Stimulated activated memory B cell treated with anti-CD40 and anti-IgM and Interleukin-4, amounts not matched to agents 10 μg/mL and 1 μg/mL and 100 μg/mL, for 72 hours (primary cell): ENCODE results near the gene AFF3.

Source experiments
- ATAC-seq: fragments of 150-1000 bp; cut with Tn5 transposase; 2 replicates; pipeline ENCODE4 v1.10.0; 2021
- H3K27ac Mint-ChIP-seq: one replicate; pipeline ENCODE4 v1.8.0; 2022; ENCODE audit warnings: mild to moderate bottlenecking, mixed read lengths
- H3K27me3 Mint-ChIP-seq: one replicate; pipeline ENCODE4 v1.8.0; 2022; ENCODE audit warnings: mixed read lengths
- H3K36me3 Mint-ChIP-seq: one replicate; pipeline ENCODE4 v1.8.0; 2022; ENCODE audit warnings: mixed read lengths
- H3K4me1 Mint-ChIP-seq: one replicate; pipeline ENCODE4 v1.8.0; 2022; ENCODE audit warnings: mixed read lengths
- H3K4me3 Mint-ChIP-seq: one replicate; pipeline ENCODE4 v1.8.0; 2022; ENCODE audit warnings: mild to moderate bottlenecking, moderate library complexity, mixed read lengths
- H3K9me3 Mint-ChIP-seq: one replicate; pipeline ENCODE4 v1.8.0; 2022; ENCODE audit warnings: mixed read lengths

The AFF3 gene

DNA sequence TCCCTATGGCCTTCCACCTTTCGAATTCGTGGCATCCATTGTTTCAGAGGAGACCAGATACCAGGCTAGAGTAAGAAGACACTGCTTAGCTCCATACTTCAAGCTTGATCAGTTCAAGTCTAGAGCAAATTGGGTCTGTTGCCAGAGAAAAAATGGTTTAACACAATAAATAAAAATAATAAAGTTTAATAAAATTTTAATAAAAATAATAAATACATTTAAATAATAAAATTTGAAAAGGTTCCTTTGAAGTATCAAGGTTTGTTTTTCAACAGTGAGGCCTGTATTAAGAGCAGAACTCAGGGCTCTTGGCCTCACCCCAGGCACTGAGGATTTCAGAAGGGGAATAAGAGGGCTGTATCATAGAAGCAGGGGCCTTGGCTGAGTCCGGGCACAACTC, 547.0 kb downstream of the AFF3 start:
- H3K27ac Mint-ChIP-seq, result peak overlapping the region; percentile 35
- H3K27me3 Mint-ChIP-seq, result no peaks in the 10 kb centered on the region
- no peak overlapping the region for H3K4me3 Mint-ChIP-seq
- H3K36me3 Mint-ChIP-seq, result peaks cover 38% of the 10 kb centered on the region
- H3K9me3 Mint-ChIP-seq, result no peaks in the 10 kb centered on the region
- ATAC-seq, result no peak
- H3K4me1 Mint-ChIP-seq, result peaks cover 5% of the 10 kb centered on the region

DNA sequence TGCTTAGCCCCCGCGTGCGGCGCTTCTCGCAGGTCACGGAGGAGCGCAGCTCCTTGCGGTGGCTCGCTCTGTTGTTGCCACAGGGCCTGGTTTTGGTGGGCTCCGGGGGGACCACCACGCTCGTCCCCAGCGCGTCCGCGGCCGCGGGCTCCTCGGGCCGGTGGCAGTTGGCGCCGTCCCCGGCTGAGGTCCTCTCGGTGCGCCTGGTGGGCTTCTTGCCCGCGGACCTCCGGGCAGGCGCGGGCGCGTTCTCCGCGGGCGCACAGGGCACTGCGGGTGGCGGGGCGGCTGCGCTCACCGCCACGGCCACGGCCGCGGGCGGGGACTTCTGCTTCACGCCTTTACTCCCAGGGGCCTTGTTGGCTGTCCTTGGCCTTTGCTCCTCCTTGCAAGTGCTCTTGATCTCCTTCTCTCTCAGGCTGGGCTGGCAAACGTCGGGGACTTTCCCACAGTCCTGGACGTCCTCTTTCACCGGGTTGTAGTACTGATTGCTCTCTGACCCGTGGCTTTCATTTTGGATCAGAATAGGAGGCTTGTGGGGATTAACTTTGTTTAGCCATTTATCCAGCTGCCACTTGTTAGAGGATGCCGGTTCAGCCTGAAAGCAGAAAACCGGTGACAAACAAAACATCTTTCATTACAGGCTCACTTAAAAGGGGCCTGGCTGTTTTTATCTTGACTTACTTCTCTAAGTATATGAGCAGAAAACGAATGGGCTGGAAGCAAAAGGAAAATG, 548.5 kb downstream of the AFF3 start:
- ATAC-seq, result peak; percentile 45
- Mint-ChIP-seq H3K4me1 (peaks cover 5% of the 10 kb centered on the region), H3K4me3 (no peak overlapping the region), H3K36me3 (peaks cover 41% of the 10 kb centered on the region), H3K27me3 (no peaks in the 10 kb centered on the region), H3K27ac (peak overlapping the region; percentile 38), H3K9me3 (no peaks in the 10 kb centered on the region)

DNA sequence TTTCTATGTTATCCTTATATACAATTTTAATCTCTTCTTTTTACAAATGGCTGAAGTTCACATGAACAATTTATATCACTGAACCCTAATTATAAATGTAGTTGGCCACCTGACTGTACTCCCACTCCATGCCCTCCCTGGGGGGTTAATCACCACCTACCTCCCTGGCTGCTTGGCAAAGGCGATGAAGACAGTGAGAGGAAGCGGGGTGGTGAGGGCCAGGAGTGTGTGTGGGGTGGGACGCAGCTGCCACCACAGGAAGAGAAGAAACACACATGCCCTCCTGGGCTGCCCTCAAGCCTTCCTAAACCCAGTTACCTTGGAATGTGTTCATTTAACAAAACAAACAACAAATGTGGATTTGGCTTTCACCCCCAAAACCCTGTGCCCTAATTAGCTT, 565.6 kb downstream of the AFF3 start:
- Mint-ChIP-seq H3K27me3 (no peaks in the 10 kb centered on the region), H3K4me1 (no peaks in the 10 kb centered on the region)

DNA sequence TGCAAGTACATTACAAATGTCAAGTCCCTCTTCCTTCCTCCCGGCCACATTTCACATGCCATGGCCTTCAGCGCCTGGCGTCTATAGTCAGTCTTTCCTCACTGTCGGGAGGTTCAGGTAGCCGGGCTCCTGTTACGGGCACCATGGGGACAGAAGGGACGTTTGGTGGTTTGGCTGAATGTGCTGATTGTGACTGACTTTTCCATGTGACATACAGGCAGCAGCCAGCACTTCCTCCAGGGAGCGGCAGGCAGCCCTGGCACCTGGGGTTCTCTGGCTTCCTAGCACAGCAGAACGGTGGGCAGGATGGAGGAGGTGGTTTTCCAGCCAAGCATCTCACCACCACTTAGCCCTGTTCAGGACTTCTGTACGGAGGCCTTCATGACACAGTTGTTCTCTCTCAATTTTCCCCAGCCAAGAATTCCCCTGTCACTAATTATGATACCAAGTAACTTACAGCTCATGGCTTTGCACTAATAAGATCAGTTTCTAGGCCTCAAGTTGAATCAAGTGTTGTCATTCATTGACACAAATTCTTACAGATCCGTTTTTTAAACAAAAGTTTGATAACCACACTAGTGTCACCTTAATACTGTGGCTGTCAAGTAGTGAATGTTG, 568.6 kb downstream of the AFF3 start:
- H3K27me3 Mint-ChIP-seq, result no peaks in the 10 kb centered on the region
- peaks cover 51% of the 10 kb centered on the region for H3K36me3 Mint-ChIP-seq
- no peaks in the 10 kb centered on the region for H3K4me1 Mint-ChIP-seq
- no peak for ATAC-seq
- no peak overlapping the region for H3K4me3 Mint-ChIP-seq
- no peak overlapping the region for H3K27ac Mint-ChIP-seq
- H3K9me3 Mint-ChIP-seq, result no peaks in the 10 kb centered on the region

More for the DNA sequence above, 565.6 kb downstream of the AFF3 start:
- no peak overlapping the region for H3K4me3 Mint-ChIP-seq
- no peaks in the 10 kb centered on the region for H3K9me3 Mint-ChIP-seq
- no peak for ATAC-seq
- no peak overlapping the region for H3K27ac Mint-ChIP-seq
- H3K36me3 Mint-ChIP-seq, result peaks cover 37% of the 10 kb centered on the region

DNA sequence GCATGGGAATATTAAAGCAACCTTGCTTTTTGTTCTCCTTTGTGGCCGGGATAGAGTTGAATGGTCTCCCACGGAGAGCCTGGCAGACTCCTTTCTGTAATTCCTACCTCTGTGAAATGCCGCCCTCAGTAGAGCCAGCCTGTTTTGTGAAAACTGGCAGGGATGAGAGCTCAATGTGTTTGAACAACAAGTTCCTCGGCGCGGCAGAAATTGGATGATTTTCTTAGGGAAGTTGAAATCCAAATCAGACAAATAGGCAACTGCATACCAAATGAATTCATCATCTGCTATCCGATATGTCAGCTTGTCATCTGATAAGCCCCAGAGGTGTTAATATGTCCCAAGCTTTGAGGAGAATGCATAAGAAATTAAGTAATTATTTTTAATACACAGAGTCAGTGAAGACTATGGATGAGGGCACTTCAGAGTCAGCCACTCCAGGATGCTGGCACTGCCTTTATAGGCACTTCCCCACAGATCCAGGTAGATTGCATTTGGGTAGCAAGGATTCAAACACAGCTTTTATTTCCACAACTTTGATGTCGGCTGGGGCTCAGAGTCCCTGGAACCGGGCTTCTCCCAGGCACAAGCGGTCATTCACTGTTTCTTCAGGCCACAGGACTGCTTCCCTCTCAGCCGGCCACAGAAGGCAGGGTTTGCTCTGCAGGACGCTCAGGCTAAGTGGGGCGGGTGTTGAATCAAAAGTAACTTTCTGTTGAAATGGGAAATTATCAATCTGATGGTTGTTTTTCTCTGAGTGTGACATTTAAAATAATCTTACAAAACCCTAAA, 569.8 kb downstream of the AFF3 start:
- Mint-ChIP-seq H3K4me3 (no peak overlapping the region), H3K27me3 (no peaks in the 10 kb centered on the region), H3K36me3 (peaks cover 54% of the 10 kb centered on the region), H3K27ac (no peak overlapping the region), H3K9me3 (no peaks in the 10 kb centered on the region), H3K4me1 (no peaks in the 10 kb centered on the region)
- ATAC-seq, result no peak

DNA sequence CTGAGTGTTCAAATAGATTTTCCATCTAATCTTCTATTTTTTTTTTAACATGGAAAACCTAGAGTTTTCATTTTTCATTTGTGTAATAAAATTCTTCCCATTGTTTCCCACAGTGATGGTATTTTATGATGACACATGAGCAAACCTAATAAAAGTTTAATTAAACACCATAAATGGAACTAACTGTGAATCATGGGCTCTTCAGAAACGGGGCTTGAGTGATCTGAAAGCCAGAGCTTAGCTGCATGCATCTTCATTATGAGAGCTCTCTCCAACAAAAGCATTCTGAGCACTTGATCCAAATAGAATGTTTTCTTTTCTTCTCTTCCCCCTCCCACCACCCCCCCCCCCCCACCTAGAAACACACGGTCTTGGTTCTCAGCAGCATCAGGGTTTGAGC, 570.4 kb downstream of the AFF3 start:
- no peaks in the 10 kb centered on the region for H3K27me3 Mint-ChIP-seq
- H3K9me3 Mint-ChIP-seq, result no peaks in the 10 kb centered on the region
- no peak overlapping the region for H3K27ac Mint-ChIP-seq
- ATAC-seq, result no peak
- H3K36me3 Mint-ChIP-seq, result peaks cover 54% of the 10 kb centered on the region
- no peaks in the 10 kb centered on the region for H3K4me1 Mint-ChIP-seq
- no peak overlapping the region for H3K4me3 Mint-ChIP-seq

DNA sequence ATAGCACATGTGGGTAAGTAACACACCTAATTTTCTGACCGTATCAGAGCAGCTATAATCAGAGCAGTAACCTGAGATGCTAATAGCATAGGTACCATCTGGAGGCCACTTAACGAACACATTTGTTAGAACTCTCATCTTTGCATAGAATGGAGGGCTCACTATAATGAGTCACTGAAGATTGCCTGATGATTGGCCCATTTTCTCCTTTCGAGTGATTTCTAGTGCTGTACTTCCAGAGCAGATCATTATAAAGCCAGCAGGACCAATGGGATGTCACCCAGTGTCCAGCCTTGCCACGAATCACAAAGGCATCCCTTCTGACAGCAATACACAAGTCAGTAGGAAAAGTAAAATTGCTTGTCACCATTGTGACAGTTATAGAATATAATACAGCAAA, 570.9 kb downstream of the AFF3 start:
- no peak for ATAC-seq

DNA sequence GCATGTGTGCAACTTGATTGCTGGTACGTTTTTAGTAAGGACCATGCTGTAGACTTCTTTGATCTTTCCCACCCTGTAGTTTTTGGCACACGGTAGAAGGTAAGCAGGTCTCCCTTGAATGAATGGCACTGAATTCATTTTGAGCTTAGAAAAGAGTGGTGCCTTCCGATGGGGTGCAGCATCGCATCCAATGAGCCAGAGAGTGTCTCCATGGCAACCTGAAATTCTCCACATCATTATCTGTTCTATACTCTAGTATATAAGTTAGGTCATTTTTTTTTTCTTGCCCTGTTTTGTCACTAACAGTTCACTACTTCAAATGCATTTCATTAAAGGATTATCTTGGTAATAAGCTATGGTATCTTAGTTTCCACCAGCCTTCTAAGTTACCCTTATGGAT, 571.4 kb downstream of the AFF3 start:
- no peak for ATAC-seq
- no peaks in the 10 kb centered on the region for H3K9me3 Mint-ChIP-seq
- H3K27me3 Mint-ChIP-seq, result no peaks in the 10 kb centered on the region
- no peak overlapping the region for H3K27ac Mint-ChIP-seq
- H3K4me1 Mint-ChIP-seq, result no peaks in the 10 kb centered on the region
- no peak overlapping the region for H3K4me3 Mint-ChIP-seq
- peaks cover 49% of the 10 kb centered on the region for H3K36me3 Mint-ChIP-seq

More for the DNA sequence above, 570.9 kb downstream of the AFF3 start:
- Mint-ChIP-seq H3K4me3 (no peak overlapping the region), H3K9me3 (no peaks in the 10 kb centered on the region), H3K27ac (no peak overlapping the region), H3K4me1 (no peaks in the 10 kb centered on the region), H3K36me3 (peaks cover 49% of the 10 kb centered on the region), H3K27me3 (no peaks in the 10 kb centered on the region)

DNA sequence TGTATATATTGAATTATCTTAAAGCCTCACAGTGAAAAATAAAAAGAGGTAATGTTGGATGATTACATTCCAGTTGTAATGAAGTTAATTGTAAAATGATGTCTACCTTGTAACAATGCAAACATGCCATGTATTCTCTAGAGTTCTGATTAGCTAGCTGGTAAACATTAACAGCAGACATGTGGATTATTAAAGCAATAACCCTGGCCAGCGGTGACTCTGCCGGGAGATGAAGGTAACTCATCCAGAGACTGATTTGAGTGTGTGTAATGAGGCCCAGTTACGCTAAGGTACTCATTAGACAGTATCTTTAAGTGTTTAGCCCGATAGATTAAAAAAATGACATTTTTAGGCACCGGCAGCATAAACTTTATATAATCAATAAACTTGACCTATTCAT, 573.0 kb downstream of the AFF3 start:
- H3K36me3 Mint-ChIP-seq, result peaks cover 61% of the 10 kb centered on the region
- ATAC-seq, result no peak
- no peak overlapping the region for H3K27ac Mint-ChIP-seq
- no peaks in the 10 kb centered on the region for H3K9me3 Mint-ChIP-seq
- no peaks in the 10 kb centered on the region for H3K27me3 Mint-ChIP-seq
- H3K4me1 Mint-ChIP-seq, result no peaks in the 10 kb centered on the region
- H3K4me3 Mint-ChIP-seq, result no peak overlapping the region

DNA sequence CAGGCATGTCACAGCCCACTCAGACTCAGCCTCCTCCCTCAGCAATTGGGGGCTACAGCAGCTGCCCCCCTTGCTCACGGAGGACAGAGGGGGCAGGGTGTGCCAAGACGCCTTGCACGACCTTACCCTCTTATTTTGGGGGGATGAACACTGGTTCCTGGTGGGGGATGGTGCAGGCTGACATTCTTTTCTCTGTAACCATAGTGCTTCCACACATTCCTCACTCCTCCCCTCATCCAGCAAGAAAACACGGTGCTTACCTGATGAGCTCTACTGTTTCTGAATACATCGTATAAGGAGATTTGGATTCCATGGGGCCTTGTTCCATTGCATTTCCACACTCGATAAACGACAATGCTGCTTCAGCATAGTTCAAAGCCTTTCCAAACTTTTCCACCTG, 577.2 kb downstream of the AFF3 start:
- no peak overlapping the region for H3K4me3 Mint-ChIP-seq
- ATAC-seq, result no peak
- H3K27me3 Mint-ChIP-seq, result no peaks in the 10 kb centered on the region

DNA sequence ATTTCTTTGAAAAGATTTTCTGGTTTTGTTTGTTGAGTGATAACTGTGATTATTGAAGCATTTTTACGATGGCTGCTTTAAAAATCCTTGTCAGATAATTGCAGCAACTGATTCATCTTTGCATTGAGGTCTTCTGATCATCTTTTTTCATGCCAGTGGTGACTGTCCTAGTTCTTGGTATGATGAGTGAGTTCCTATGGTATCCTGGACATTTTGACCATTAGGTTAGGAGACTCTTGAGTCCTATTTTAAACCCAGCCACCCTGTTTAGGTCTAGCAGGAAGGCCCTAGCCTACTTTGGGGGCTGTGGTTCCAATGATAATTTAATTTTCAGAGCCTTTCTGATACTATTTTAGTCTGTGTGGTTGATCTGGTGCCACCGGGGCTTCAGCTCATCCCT, 579.9 kb downstream of the AFF3 start:
- Mint-ChIP-seq H3K4me3 (no peak overlapping the region), H3K27me3 (no peaks in the 10 kb centered on the region), H3K9me3 (no peaks in the 10 kb centered on the region), H3K27ac (peak overlapping the region; percentile 33), H3K4me1 (peaks cover 13% of the 10 kb centered on the region), H3K36me3 (peaks cover 48% of the 10 kb centered on the region)
- ATAC-seq, result no peak

More for the DNA sequence above, 577.2 kb downstream of the AFF3 start:
- H3K27ac Mint-ChIP-seq, result no peak overlapping the region
- H3K9me3 Mint-ChIP-seq, result no peaks in the 10 kb centered on the region
- H3K4me1 Mint-ChIP-seq, result no peaks in the 10 kb centered on the region
- H3K36me3 Mint-ChIP-seq, result peaks cover 53% of the 10 kb centered on the region

DNA sequence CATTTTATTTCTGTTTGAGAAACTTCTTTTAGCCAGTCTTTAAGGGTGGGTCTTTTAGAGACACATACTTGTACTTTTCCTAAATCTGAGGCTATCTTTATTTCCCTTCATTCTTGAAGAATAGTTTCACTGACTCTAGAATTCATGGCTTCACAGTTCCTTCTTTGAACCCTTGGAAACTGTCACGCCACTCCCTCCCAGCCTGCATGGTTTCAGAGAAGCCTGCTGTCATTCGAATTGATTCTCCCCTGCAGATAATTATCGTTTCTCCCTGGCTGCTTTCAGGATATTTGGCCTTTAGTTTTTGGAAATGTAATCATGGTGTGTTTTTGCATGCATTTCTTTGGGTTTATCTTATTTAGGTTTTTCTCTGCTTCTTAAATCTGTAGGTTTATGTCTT, 580.6 kb downstream of the AFF3 start:
- ATAC-seq, result no peak
- no peak overlapping the region for H3K4me3 Mint-ChIP-seq
- no peaks in the 10 kb centered on the region for H3K27me3 Mint-ChIP-seq
- peaks cover 13% of the 10 kb centered on the region for H3K4me1 Mint-ChIP-seq
- peaks cover 44% of the 10 kb centered on the region for H3K36me3 Mint-ChIP-seq
- H3K9me3 Mint-ChIP-seq, result no peaks in the 10 kb centered on the region
- peak overlapping the region; percentile 33 for H3K27ac Mint-ChIP-seq

DNA sequence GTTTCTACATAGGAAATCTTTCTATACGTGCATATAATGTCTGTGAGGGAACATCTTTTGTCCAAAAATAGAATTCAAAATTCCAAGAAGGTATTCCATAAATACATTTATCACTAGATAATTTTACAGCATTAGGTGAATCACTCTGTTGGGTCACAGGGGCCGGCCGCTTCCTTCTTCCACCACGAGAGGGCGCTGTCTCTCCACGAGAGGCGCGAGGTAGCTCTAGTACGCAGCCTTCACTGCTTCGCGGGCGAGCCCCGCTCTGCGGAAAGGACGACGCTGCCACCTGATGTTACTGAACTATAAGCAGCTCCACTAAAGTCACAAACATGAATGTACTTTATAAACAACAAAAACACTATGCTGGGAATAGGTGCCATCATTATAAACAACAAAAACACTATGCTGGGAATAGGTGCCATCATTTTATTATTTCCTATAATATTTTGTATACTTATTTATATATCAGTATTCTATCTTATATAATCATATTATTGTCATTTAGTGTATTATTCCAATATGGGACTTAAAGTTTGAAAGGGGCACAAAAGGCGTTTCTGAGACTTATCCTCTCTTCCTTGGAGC, 583.2 kb downstream of the AFF3 start:
- peak; percentile 94 for ATAC-seq
- no peaks in the 10 kb centered on the region for H3K27me3 Mint-ChIP-seq
- no peak overlapping the region for H3K4me3 Mint-ChIP-seq
- peaks cover 42% of the 10 kb centered on the region for H3K36me3 Mint-ChIP-seq
- H3K27ac Mint-ChIP-seq, result no peak overlapping the region
- no peaks in the 10 kb centered on the region for H3K9me3 Mint-ChIP-seq
- peaks cover 13% of the 10 kb centered on the region for H3K4me1 Mint-ChIP-seq

DNA sequence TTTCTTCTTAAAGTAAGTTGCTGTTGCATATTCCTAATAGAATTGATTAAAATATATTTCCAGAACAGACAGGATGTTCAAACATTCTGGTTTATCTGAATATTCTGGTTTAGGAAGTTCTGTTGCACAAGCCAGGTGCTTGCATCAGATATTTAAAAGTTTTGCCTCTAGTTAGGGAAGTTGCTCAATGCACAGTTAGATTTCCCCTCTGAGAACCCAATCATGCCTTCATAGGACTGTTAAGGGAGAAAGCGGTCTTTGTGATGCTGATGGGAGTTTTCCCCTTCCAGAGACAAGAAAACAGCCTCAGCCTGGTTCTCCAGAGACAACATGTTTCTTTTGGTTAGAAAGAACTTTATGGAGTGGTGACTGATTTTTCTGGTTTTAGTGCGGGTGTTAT, 587.0 kb downstream of the AFF3 start:
- Mint-ChIP-seq H3K4me1 (peaks cover 13% of the 10 kb centered on the region), H3K4me3 (no peak overlapping the region), H3K9me3 (no peaks in the 10 kb centered on the region), H3K36me3 (peaks cover 63% of the 10 kb centered on the region), H3K27me3 (no peaks in the 10 kb centered on the region), H3K27ac (no peak overlapping the region)
- no peak for ATAC-seq

DNA sequence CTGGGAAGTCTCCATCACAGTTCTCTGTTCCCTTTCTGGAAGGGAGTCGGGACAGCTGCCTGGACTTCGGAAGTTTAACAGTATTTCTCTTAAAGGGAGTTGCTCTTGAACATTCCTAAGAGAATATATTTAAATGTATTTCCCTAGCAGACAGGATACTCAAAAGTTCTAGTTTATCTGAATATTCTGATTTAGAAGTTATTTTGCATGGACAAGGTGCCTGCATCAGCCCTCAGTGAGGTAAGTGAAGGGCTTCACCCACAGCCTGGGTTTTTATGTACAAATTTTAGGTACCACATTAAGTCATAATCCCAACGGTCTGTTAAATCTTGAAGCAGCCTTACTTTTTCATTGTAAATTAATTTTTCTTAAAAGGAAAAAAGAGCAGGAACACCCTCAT, 587.5 kb downstream of the AFF3 start:
- Mint-ChIP-seq H3K4me1 (peaks cover 10% of the 10 kb centered on the region), H3K27me3 (no peaks in the 10 kb centered on the region), H3K36me3 (peaks cover 68% of the 10 kb centered on the region), H3K9me3 (no peaks in the 10 kb centered on the region), H3K4me3 (no peak overlapping the region), H3K27ac (no peak overlapping the region)
- no peak for ATAC-seq
